WERI-Rb-1 (cell line): Measurements from ENCODE around the gene RPLP2.

Experiments
- DNase-seq: peaks from one replicate; pipeline ENCODE4 v3.0.0-alpha.2; 2020
- H3K27ac ChIP-seq: fragments of 250-450 bp; sonication (Bioruptor Pico); 2 replicates; pipeline ENCODE4 v1.5.1; 2020; ENCODE audit warnings: mild to moderate bottlenecking, moderate library complexity
- H3K27me3 ChIP-seq: fragments of 250-450 bp; sonication (Bioruptor Pico); 2 replicates; pipeline ENCODE4 v1.5.1; 2021; ENCODE audit warnings: mild to moderate bottlenecking, low read depth, moderate library complexity; ENCODE audit not compliant: insufficient read depth, severe bottlenecking
- H3K36me3 ChIP-seq: fragments of 250-450 bp; sonication (Bioruptor Pico); 2 replicates; pipeline ENCODE4 v1.5.1; 2020; ENCODE audit warnings: mild to moderate bottlenecking, moderate library complexity
- H3K4me3 ChIP-seq: 2 replicates; pipeline ENCODE4 v1.5.1; 2011; ENCODE audit warnings: low read depth, mild to moderate bottlenecking, control low read depth, low read length
- H3K9me3 ChIP-seq: fragments of 250-450 bp; sonication (Bioruptor Pico); 2 replicates; pipeline ENCODE4 v1.5.1; 2021; ENCODE audit warnings: mild to moderate bottlenecking, moderate library complexity; ENCODE audit not compliant: severe bottlenecking
- CTCF ChIP-seq: IDR thresholded peaks from 2 replicates; pipeline ENCODE4 v1.5.1; 2011; ENCODE audit warnings: low read depth, mild to moderate bottlenecking, control low read depth, inconsistent platforms, low read length

Gene RPLP2

DNA sequence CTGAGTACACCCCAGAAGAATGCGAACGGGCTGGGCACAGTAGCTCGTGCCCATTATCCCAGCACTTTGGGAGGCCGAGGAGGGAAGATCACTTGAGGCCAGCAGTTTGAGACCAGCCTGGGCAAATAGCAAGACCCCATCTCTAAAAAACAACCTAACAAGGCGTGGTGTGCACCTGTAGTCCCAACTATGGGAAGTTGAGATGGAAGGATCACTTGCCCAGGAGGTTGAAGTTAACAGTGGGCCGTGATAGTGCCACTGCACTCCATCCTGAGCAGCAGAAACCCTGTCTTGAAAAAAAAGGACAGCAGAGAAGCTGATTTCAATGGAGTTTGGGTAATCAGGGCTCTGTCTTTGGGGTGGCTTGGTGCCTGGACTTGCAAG is 3.3 kb downstream of the RPLP2 start:
- no peak for DNase-seq
- H3K27me3 ChIP-seq, result no peaks in the 10 kb centered on the region
- TF ChIP-seq CTCF, result no peak
- no peaks in the 10 kb centered on the region for H3K9me3 ChIP-seq
- no peak overlapping the region for H3K27ac ChIP-seq
- H3K36me3 ChIP-seq, result peaks cover 45% of the 10 kb centered on the region
- H3K4me3 ChIP-seq, result no peak overlapping the region

GRCh38 chr11:813456-814096 is 3.8 kb downstream of the RPLP2 start:
- H3K36me3 ChIP-seq, result peaks cover 45% of the 10 kb centered on the region
- H3K27ac ChIP-seq, result no peak overlapping the region
- DNase-seq, result no peak
- H3K4me3 ChIP-seq, result no peak overlapping the region
- no peak for TF ChIP-seq CTCF
- H3K27me3 ChIP-seq, result no peaks in the 10 kb centered on the region
- no peaks in the 10 kb centered on the region for H3K9me3 ChIP-seq

DNA sequence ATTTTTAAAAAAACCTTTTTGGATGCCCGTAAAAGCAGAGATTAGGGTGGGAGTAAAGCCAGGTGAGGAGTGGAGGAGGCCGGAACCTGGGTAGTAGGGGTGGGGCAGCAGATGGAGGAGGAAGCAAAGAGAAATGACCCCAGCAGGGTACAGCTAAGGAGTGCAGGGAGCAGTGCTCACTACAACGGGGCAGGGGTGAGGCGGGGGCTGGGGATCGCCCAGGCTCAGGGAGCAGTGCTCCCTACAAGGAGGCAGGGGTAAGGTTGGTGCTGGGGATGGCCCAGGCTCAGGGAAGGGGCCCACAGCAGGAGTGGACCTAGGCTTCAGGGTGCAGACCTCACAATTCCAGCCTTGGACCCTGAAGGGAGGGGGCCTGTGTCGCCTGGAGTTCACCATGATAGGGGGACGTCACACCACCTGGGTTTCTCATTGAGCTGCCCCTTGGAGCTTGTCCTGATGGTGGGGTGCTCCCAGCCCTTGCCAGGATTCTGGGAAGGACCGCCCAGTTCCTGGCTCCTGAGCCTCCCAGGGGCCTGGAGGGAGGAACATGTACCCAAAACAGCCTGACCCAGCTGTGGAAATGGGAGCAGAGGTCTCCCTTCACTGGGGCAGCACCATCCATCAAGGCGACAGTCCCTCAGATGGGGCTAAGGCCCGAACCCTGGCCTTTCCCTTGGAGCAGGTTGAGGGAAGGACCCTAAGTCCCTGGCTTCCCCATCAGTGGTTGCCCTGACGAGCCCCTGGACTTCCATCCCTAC is 6.1 kb downstream of the RPLP2 start:
- no peak for DNase-seq
- no peak overlapping the region for H3K27ac ChIP-seq
- H3K36me3 ChIP-seq, result peaks cover 39% of the 10 kb centered on the region
- no peaks in the 10 kb centered on the region for H3K9me3 ChIP-seq
- TF ChIP-seq CTCF, result no peak
- no peaks in the 10 kb centered on the region for H3K27me3 ChIP-seq
- H3K4me3 ChIP-seq, result no peak overlapping the region

DNA sequence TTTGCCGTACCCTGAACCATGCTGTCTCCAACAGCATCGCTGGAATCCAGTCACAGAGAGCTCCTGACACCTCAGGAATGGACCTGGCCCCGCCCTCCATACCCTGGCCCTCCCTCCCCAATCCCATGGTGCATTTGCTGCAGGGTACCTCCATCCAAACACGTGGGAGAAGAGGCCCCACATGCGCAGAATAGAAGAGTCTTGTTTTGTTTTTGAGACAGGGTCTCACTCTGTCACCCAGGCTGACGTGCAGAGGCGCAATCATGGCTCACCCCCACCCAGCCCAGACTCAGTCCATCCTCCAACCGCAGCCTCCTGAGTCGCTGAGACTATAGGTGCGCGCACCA is 6.6 kb downstream of the RPLP2 start:
- Histone ChIP-seq H3K36me3 (peaks cover 39% of the 10 kb centered on the region), H3K9me3 (no peaks in the 10 kb centered on the region), H3K4me3 (no peak overlapping the region), H3K27ac (no peak overlapping the region), H3K27me3 (no peaks in the 10 kb centered on the region)
- TF ChIP-seq CTCF, result no peak
- no peak for DNase-seq

DNA sequence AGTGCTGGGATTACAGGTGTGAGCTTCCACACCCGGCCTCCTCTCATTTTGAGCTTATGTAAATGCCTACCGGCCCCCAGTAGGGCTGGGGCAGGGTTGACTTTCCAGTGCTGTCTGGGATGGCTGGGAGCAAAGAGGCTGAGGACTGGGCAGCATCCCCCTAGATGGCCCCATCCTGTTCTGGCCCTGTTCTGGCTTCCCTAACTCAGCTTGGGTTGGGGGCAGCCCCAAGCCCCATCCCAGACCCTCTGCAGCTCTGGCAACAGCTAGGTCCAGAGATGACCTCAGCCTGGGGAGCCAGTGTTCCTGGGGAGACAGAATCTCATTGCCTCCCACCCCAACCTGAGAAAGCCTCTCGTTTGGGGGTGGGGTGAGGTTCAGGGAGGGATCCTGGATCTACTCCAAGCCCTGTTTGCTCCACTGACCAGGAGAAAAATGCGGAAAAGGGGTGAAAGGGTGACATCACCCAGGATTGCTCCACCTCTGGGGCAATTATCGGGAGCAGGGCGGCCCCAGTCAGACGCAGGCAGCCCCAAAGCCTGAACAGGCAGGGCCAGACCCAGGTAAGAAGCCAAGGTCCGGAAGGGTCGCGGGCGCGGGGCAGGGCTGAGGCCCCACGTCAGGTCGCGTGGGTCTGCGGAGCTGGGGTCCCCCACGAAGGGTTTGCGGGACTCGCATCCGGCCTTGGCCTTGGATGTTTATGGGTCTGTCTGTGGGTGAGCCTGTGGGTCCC is 8.8 kb downstream of the RPLP2 start, which contains the start of gene PNPLA2:
Gene PNPLA2 (plus strand): TSS at position 519 of the 733 bp plus-strand sequence. CDS start 805 bp downstream, outside the sequence.
- Histone ChIP-seq H3K9me3 (no peaks in the 10 kb centered on the region), H3K4me3 (peak within 1 kb of the TSS; percentile 55), H3K27ac (peak within 1 kb of the TSS; percentile 69), H3K36me3 (peaks cover 33% of the 10 kb centered on the region), H3K27me3 (no peaks in the 10 kb centered on the region)
- no peak for TF ChIP-seq CTCF
- DNase-seq, result no peak
